GM21529 (cell line): ENCODE results near the gene JAG2.

Source experiments
- ATAC-seq: cut with Tn5 transposase; IDR thresholded peaks from one replicate; pipeline ENCODE4 v1.9.1; 2021; ENCODE audit not compliant: unreplicated experiment

Gene JAG2

GRCh38 chr14:105167303-105168092 is 1.1 kb downstream of the JAG2 start:
- no peak for ATAC-seq

- ATAC-seq = no peak
These were observed 1.8 kb downstream of the JAG2 start for GRCh38 chr14:105166571-105167302.

GRCh38 chr14:105165761-105166485 is 2.7 kb downstream of the JAG2 start:
- ATAC-seq = no peak

- ATAC-seq = no peak
These were observed 3.4 kb downstream of the JAG2 start for GRCh38 chr14:105165134-105165704.

- no peak for ATAC-seq
These were observed 5.4 kb downstream of the JAG2 start for GRCh38 chr14:105163040-105163742.

- ATAC-seq = no peak
These were observed 6.0 kb downstream of the JAG2 start for GRCh38 chr14:105162669-105162979.

GRCh38 chr14:105161964-105162668 is 6.5 kb downstream of the JAG2 start:
- ATAC-seq = no peak

GRCh38 chr14:105161309-105161708 is 7.3 kb downstream of the JAG2 start:
- no peak for ATAC-seq

- ATAC-seq = no peak
These were observed 7.8 kb downstream of the JAG2 start for GRCh38 chr14:105160776-105161175.

- ATAC-seq = no peak
These were observed 9.2 kb downstream of the JAG2 start for GRCh38 chr14:105159344-105159743.

- ATAC-seq = no peak
These were observed 9.8 kb downstream of the JAG2 start for GRCh38 chr14:105158794-105159193.

- no peak for ATAC-seq
These were observed 10.7 kb downstream of the JAG2 start for GRCh38 chr14:105157872-105158271.

- no peak for ATAC-seq
These were observed 11.9 kb downstream of the JAG2 start for GRCh38 chr14:105156414-105157375.

- ATAC-seq = no peak
These were observed 12.7 kb downstream of the JAG2 start for GRCh38 chr14:105155681-105156413.

GRCh38 chr14:105155071-105155651 is 13.4 kb downstream of the JAG2 start:
- no peak for ATAC-seq

- no peak for ATAC-seq
These were observed 14.1 kb downstream of the JAG2 start for GRCh38 chr14:105154476-105154871.

GRCh38 chr14:105153739-105154475 is 14.7 kb downstream of the JAG2 start:
- ATAC-seq = no peak
